DMS53 (cell line): ENCODE results near the gene NAXD.
"Not testable (repeated sequence)": the region's sequence is repeated elsewhere in the genome, so short reads cannot be mapped to it uniquely, and the experiment has no call there.

Experiments used
- DNase-seq: peaks from one replicate; lab custom pipeline; 2025; lab: John Stamatoyannopoulos, UW

NAXD gene

DNA sequence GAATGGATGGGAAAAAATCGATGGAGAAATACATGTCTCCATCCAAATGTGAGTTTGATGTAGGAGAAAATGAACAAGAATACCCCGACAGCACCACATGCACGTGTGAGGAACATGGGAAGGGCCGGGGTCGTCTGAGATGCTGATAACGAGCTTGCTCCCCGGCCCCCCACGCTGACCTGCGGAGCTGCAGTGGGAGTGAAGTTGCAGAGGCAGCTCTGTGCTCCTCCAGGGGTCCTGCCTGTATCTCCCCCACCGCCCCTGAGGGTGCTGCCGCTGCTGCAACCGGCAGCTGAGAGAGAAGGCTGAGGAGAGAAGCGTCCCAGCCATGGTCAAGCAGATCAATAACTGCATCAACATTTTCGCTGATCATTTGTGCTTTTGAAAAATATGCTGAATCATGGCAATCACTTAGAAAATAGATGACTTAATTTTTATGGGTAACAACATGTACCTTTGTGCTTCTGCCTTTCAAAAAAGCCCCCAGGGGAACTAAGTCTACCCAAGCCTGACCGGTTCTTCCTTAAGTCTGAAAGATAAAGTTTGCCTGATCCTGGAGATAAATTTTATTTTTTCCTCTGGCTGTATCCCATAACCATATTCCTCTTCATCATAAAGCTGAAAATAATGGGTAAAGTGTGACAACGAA is 18.2 kb upstream of the NAXD start:
- no peak for DNase-seq

GRCh38 chr13:110600261-110600819 is 15.0 kb upstream of the NAXD start:
- DNase-seq = no peak

DNA sequence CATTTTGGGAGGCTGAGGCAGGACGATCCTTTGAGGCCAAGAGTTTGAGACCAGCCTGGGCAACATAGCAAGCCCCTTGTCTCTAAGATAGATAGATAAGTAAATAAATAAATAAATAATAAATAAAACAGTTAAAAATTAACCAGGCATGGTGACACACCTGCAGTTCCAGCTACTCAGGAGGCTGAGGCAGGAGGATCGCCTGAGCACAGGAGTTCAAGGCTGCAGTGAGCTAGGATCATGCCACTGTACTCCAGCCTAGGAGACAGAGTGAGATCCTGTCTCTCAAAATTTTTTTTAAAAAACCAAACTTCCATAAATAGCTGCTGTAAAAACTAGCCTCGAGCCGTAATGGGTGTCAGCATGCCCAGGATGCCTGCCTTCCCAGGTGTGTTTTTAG is 14.4 kb upstream of the NAXD start:
- no peak for DNase-seq

DNA sequence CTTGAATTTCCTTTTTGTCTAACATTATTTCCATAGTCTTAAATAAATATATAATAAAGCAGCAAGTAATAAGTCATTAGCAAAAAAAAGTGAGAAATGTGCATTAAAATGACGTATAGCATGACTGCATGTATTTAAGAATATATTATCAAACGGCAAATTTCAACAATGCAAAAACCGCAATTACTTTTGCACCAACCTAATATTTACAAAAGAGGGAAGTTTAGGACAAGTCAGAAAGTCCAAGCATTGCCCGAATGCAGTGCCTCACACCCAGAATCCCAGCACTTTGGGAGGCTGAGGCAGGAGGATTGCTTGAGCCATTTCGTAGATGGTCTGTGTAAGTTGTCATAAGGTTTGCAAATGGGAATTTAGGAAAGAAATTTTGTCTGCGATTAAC is 10.2 kb upstream of the NAXD start:
- no peak for DNase-seq

GRCh38 chr13:110606281-110606680 is 9.1 kb upstream of the NAXD start:
- not testable (repeated sequence) for DNase-seq

DNA sequence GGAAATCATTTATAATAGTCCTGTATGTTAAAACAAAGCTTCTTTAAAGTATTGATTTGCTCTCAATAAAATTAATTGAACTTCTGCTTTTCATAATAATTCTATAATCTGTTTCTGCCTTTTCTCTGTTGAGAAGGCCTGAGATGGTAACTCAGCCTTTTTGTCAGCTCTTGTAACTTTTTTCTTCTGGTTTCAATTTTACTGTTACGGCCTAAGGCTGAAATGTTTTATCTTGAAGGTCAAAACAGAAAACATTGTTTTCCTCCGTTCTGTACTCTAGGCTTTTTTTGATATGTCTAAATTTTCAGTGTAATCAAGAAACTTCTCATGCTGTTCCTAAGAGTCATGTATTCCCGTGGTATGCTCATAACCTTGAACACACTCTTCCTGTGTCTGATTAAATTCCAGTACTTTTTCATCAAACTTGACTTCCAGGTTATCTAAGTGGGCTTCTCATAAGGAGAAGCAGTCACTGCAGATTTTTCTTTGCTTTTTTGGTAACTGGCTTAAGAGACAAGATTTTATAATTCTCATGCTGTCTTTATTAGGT is 7.6 kb upstream of the NAXD start:
- no peak for DNase-seq

GRCh38 chr13:110610955-110611595 is 4.3 kb upstream of the NAXD start:
- no peak for DNase-seq

DNA sequence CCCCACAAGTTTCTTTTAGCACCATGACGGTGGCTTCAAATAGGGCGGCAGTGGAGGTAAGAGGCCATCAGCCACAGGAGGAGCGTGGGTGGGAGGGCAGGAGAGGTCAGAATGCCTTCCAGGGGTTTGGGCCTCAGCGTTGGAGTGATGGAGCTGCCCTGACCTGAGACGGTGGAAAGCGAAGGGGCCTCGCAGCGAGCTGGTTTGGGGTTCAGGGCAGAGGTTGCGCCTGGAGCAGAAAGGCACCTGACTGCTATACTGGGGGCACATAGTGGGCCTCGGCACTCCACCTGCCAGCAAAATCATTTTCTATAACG is 382 bp upstream of the NAXD start:
- no peak for DNase-seq

- peak; percentile 37 for DNase-seq
These were observed 1.1 kb downstream of the NAXD start for GRCh38 chr13:110616103-110617101.

DNA sequence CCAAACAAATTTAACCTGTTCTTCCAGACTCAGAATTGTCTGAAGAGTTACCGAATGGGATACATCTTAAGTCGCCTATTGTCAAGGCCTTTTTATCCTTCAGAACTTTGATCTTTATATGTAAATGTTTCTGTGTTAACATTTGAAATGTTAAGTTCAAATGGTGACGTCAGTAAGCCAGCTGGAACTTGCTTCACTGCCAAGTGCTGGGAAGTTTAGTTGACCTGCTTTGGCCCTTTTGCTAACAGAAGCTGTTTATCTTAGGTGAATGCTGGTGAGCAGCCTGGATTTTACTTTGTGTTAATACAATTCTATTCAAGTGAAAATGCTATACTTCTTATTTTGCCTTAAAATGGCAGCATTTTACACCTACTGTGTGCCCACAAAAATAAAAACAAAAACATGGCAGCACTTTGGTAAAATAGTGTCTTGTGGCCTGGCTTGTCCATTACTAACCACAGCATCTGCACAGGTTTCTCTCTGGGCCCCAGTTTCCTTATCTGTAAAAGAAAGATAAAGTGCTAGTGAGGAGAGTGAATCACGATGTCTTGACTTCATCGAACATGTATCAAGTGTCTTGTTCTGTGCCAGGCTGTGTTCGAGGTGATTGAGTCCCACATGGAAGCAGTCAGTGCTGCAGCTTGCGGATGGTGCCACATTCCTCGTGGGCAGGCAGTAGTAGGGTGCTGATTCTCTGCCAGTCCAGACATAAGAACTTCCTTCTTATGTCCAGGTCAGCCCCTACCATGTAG is 2.2 kb downstream of the NAXD start:
- peak; percentile 11 for DNase-seq

GRCh38 chr13:110618167-110618566 is 2.8 kb downstream of the NAXD start:
- no peak for DNase-seq

- DNase-seq = no peak
These were observed 3.4 kb downstream of the NAXD start for GRCh38 chr13:110618780-110619179.

- DNase-seq = no peak
These were observed 5.3 kb downstream of the NAXD start for GRCh38 chr13:110620596-110620995.

- no peak for DNase-seq
These were observed 9.7 kb downstream of the NAXD start for GRCh38 chr13:110624766-110625756.

DNA sequence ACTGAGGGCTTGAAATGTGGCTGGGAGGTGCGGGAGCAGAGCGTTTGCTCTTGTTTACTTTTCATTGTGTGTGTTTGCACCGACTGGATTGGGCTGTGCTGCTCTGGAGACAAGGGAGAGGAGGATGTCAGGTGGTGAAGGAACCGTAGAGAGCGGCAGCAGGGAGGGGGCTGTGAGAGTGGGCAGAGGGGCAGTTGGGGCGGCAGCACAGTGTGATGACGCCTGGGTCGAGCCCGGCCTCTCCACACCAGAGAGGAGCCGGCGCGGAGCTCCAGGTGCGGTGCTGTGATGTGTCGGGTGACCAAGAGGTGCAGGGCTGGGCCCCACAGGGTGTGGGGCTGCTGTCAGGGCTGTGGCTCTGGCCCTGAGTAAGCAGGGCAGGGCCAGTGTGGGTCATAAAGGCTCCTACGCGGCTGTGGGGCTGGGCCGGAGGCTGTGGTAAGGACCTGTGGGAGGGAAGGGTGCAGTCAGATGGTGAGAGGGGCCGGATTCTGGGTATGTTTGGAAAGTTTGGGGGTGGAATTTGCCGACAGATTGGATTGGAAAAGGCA is 10.5 kb downstream of the NAXD start:
- DNase-seq = no peak

GRCh38 chr13:110626521-110626920 is 11.2 kb downstream of the NAXD start:
- DNase-seq = no peak

DNA sequence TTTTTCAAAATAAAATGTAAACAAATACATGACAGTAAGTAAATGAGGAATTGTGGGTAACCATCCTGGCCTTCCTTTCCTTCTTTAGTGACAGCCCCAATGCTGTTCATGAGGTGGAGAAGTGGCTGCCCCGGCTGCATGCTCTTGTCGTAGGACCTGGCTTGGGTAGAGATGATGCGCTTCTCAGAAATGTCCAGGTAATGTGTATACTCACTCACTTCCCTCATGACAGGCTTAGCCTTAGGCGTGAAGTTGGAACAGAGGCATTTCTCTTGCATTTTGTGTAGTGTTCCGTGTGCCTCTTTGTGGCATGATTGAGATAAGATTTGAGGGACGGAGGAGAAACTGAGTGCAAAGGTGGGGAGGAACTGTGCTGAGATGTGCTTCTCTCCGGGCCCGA is 12.0 kb downstream of the NAXD start:
- DNase-seq = no peak

DNA sequence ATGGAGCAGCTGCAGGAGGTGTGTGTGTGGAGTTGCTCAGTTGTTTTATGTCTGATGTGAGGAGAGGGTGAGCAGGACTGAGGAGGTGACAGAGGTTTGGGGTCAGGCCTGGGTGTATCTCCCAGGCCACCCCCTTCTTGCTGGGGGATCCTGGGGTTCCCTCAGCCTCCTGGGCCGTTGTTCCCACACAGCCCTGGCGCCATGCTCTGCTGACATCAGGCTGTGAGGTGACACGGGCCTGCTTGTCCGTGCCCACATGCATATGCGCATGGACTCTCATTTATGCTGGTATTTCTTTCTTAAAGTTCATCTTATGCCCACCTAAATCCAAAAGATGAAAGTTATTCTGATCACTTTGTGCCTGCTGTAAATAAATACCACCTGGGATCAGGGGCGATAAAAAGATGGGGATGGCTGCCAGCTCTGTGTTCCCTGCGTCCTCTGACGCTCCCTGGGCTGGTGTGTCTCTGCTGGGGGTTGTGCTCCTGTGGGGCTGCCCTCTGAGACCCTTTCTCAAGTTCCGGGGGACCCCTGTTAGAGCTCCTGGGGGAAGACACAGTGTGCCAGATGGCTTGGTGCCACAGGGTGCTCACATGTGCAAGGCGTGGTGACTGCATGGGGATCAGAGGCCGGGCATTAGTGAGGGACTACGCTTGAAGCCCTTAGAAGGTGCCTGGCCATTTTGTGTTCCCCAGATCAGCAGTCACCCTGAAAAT is 12.6 kb downstream of the NAXD start:
- DNase-seq = no peak

- DNase-seq = no peak
These were observed 13.1 kb downstream of the NAXD start for GRCh38 chr13:110628477-110628793.
